Stimulated activated CD8-positive, alpha-beta memory T cell treated with anti-CD3 and anti-CD28 coated beads, Interleukin-2, amount 100 ng/mL, for 1 hour (primary cell): ENCODE measurements around the gene ATP5ME.
"Not testable (repeated sequence)": the region's sequence is repeated elsewhere in the genome, so short reads cannot be mapped to it uniquely, and the experiment has no call there.

Source experiments
- DNase-seq, 2 donors: peaks; one replicate each; pipeline ENCODE4 v3.0.0-alpha.2; 2020; ENCODE audit warnings: low read depth in 2 of 2

ATP5ME gene

GRCh38 chr4:656436-657337 is 17.4 kb downstream of the ATP5ME start:
- DNase-seq, result no peak

GRCh38 chr4:655464-656151 is 18.5 kb downstream of the ATP5ME start:
- DNase-seq, result no peak

GRCh38 chr4:654871-655463 is 19.1 kb downstream of the ATP5ME start:
- no peak for DNase-seq

- DNase-seq, result no peak
Observed at GRCh38 chr4:654503-654845, 19.6 kb downstream of the ATP5ME start.

- no peak for DNase-seq
Observed at GRCh38 chr4:653831-654502, 20.1 kb downstream of the ATP5ME start.

- no peak for DNase-seq
Observed at GRCh38 chr4:653080-653821, 20.8 kb downstream of the ATP5ME start.

GRCh38 chr4:651884-652642 is 22.0 kb downstream of the ATP5ME start:
- no peak for DNase-seq

GRCh38 chr4:650951-651883 is 22.9 kb downstream of the ATP5ME start:
- DNase-seq, result no peak

GRCh38 chr4:650461-650860 is 23.6 kb downstream of the ATP5ME start:
- DNase-seq, result no peak

GRCh38 chr4:649751-650310 is 24.2 kb downstream of the ATP5ME start:
- no peak for DNase-seq

GRCh38 chr4:649293-649625 is 24.8 kb downstream of the ATP5ME start:
- DNase-seq, result no peak

- no peak for DNase-seq
Observed at GRCh38 chr4:648579-649292, 25.3 kb downstream of the ATP5ME start.

GRCh38 chr4:647481-647880 is 26.6 kb downstream of the ATP5ME start:
- no peak for DNase-seq

GRCh38 chr4:646460-646859 is 27.6 kb downstream of the ATP5ME start:
- DNase-seq, result no peak

- not testable (repeated sequence) for DNase-seq
Observed at GRCh38 chr4:642366-642765, 31.7 kb downstream of the ATP5ME start.

GRCh38 chr4:637536-638280 is 36.4 kb downstream of the ATP5ME start:
- DNase-seq, result no peak

- no peak for DNase-seq
Observed at GRCh38 chr4:636628-637159, 37.4 kb downstream of the ATP5ME start.
